Karpas-422 (cell line): ENCODE data around the gene OR52I2. TPM values are rescaled to one million over a fixed set of nuclear protein-coding genes. Genes with fewer than 3 reads are reported as not detected.

Source experiments
- DNase-seq: peaks from one replicate; pipeline ENCODE4 v3.0.0-alpha.2; 2015
- H2AFZ ChIP-seq: fragments of 200-600 bp; sonication (generic); 2 replicates; pipeline ENCODE4 v1.6.1; 2014; ENCODE audit warnings: antibody characterized with exemption, low read length, mixed read lengths
- H3K27ac ChIP-seq: fragments of 200-600 bp; sonication (generic); 2 replicates; pipeline ENCODE4 v1.5.1; 2014; ENCODE audit warnings: mild to moderate bottlenecking, low read length, moderate library complexity
- H3K27me3 ChIP-seq: fragments of 200-600 bp; sonication (generic); 2 replicates; pipeline ENCODE4 v1.6.1; 2014; ENCODE audit warnings: low read length, mixed read lengths
- H3K36me3 ChIP-seq: fragments of 200-600 bp; sonication (generic); 2 replicates; pipeline ENCODE4 v1.6.1; 2014; ENCODE audit warnings: low read length, mixed read lengths; ENCODE audit not compliant: insufficient read depth
- H3K4me1 ChIP-seq: fragments of 200-600 bp; sonication (generic); 2 replicates; pipeline ENCODE4 v1.6.1; 2014; ENCODE audit warnings: mild to moderate bottlenecking, low read length, mixed read lengths
- H3K4me2 ChIP-seq: fragments of 200-600 bp; sonication (generic); 2 replicates; pipeline ENCODE4 v1.6.1; 2014; ENCODE audit warnings: low read length, low read depth, mild to moderate bottlenecking; ENCODE audit not compliant: poor library complexity, severe bottlenecking
- H3K4me3 ChIP-seq: fragments of 200-600 bp; sonication (generic); 2 replicates; pipeline ENCODE4 v1.5.1; 2014; ENCODE audit warnings: mild to moderate bottlenecking, antibody characterized with exemption, low read length, mixed read lengths
- H3K79me2 ChIP-seq: fragments of 200-600 bp; sonication (generic); 2 replicates; pipeline ENCODE4 v1.6.1; 2014; ENCODE audit warnings: mild to moderate bottlenecking, low read length, mixed read lengths
- H3K9ac ChIP-seq: fragments of 200-600 bp; sonication (generic); 2 replicates; pipeline ENCODE4 v1.6.0; 2014; ENCODE audit warnings: low read length
- H3K9me2 ChIP-seq: fragments of 200-600 bp; sonication (generic), shearing (Covaris generic); replicated peaks from 2 replicates; pipeline ENCODE4 v1.6.0; 2014; ENCODE audit warnings: mild to moderate bottlenecking, low read length, moderate library complexity; ENCODE audit not compliant: insufficient read depth
- H3K9me3 ChIP-seq: fragments of 300-700, 200-600 bp; sonication (generic); 2 replicates; pipeline ENCODE4 v1.6.1; 2014; ENCODE audit warnings: low read length, mixed read lengths
- H4K20me1 ChIP-seq: fragments of 200-600 bp; sonication (generic); 2 replicates; pipeline ENCODE4 v1.6.1; 2014; ENCODE audit warnings: mild to moderate bottlenecking, antibody characterized with exemption, low read length, low read depth; ENCODE audit not compliant: insufficient read depth
- total RNA-seq: library from RNA; depleted of rRNA; stranded (reverse); fragments of >200 nt; shearing (Covaris generic); gene quantifications from 2 replicates; pipeline ENCODE4 v1.2.3, GENCODE V29; 2014; ENCODE audit warnings: low replicate concordance; rRNA removed

OR52I2 gene
- total RNA-seq: not detected in 2 replicates

- Histone ChIP-seq H3K4me3 (no peak within 1 kb of the TSS), H3K27ac (no peak within 1 kb of the TSS), H3K4me2 (no peak within 1 kb of the TSS), H4K20me1 (no peaks in the 10 kb centered on the region), H3K36me3 (no peaks in the 10 kb centered on the region), H3K9ac (no peak within 1 kb of the TSS), H3K4me1 (no peaks in the 10 kb centered on the region), H3K27me3 (no peaks in the 10 kb centered on the region), H3K79me2 (no peaks in the 10 kb centered on the region), H2AFZ (no peak within 1 kb of the TSS), H3K9me3 (no peaks in the 10 kb centered on the region), H3K9me2 (no peaks in the 10 kb centered on the region)
- DNase-seq: no peak
Observed at GRCh38 chr11:4581443-4581842, at the start of gene OR52I2. Gene OR52I2, plus strand, starts transcription at chr11:4581743.

GRCh38 chr11:4539603-4540219, 41.8 kb upstream of the OR52I2 start:
- H3K4me3 ChIP-seq: no peak overlapping the region
- no peaks in the 10 kb centered on the region for H3K27me3 ChIP-seq
- peak; percentile 69 for DNase-seq
- H3K9ac ChIP-seq: no peak overlapping the region
- no peak overlapping the region for H2AFZ ChIP-seq
- H3K27ac ChIP-seq: no peak overlapping the region
- H3K79me2 ChIP-seq: no peaks in the 10 kb centered on the region
- H4K20me1 ChIP-seq: no peaks in the 10 kb centered on the region
- H3K4me2 ChIP-seq: no peak overlapping the region
- no peaks in the 10 kb centered on the region for H3K9me3 ChIP-seq
- H3K4me1 ChIP-seq: no peaks in the 10 kb centered on the region
- H3K36me3 ChIP-seq: no peaks in the 10 kb centered on the region
- no peaks in the 10 kb centered on the region for H3K9me2 ChIP-seq

GRCh38 chr11:4541071-4541470, 40.5 kb upstream of the OR52I2 start:
- no peaks in the 10 kb centered on the region for H3K4me1 ChIP-seq
- DNase-seq: no peak
- no peaks in the 10 kb centered on the region for H3K9me2 ChIP-seq
- no peaks in the 10 kb centered on the region for H3K27me3 ChIP-seq
- no peak overlapping the region for H3K4me2 ChIP-seq
- no peak overlapping the region for H3K27ac ChIP-seq
- H3K9me3 ChIP-seq: no peaks in the 10 kb centered on the region
- no peak overlapping the region for H3K4me3 ChIP-seq
- no peaks in the 10 kb centered on the region for H3K36me3 ChIP-seq
- no peak overlapping the region for H3K9ac ChIP-seq
- no peaks in the 10 kb centered on the region for H3K79me2 ChIP-seq
- H2AFZ ChIP-seq: no peak overlapping the region
- H4K20me1 ChIP-seq: no peaks in the 10 kb centered on the region

GRCh38 chr11:4543561-4543960, 38.0 kb upstream of the OR52I2 start:
- Histone ChIP-seq H3K4me2 (no peak overlapping the region), H3K79me2 (no peaks in the 10 kb centered on the region), H2AFZ (no peak overlapping the region), H3K36me3 (no peaks in the 10 kb centered on the region), H4K20me1 (no peaks in the 10 kb centered on the region), H3K27ac (no peak overlapping the region), H3K9me2 (no peaks in the 10 kb centered on the region), H3K9ac (no peak overlapping the region), H3K9me3 (no peaks in the 10 kb centered on the region), H3K27me3 (no peaks in the 10 kb centered on the region), H3K4me3 (no peak overlapping the region), H3K4me1 (no peaks in the 10 kb centered on the region)
- DNase-seq: no peak

- no peak within 1 kb of the TSS for H3K27ac ChIP-seq
- no peak within 1 kb of the TSS for H3K4me2 ChIP-seq
- H3K36me3 ChIP-seq: no peaks in the 10 kb centered on the region
- H4K20me1 ChIP-seq: no peaks in the 10 kb centered on the region
- DNase-seq: no peak
- no peak within 1 kb of the TSS for H3K9ac ChIP-seq
- no peak within 1 kb of the TSS for H3K4me3 ChIP-seq
- no peaks in the 10 kb centered on the region for H3K9me2 ChIP-seq
- no peaks in the 10 kb centered on the region for H3K79me2 ChIP-seq
- H2AFZ ChIP-seq: no peak within 1 kb of the TSS
- no peaks in the 10 kb centered on the region for H3K27me3 ChIP-seq
- no peaks in the 10 kb centered on the region for H3K4me1 ChIP-seq
- H3K9me3 ChIP-seq: no peaks in the 10 kb centered on the region
Observed at GRCh38 chr11:4544891-4545290, 36.7 kb upstream of the OR52I2 start, which contains the start of gene OR52M1. Gene OR52M1, plus strand, starts transcription at chr11:4545191. Its CDS starts 0 bp downstream, at chr11:4545191.

GRCh38 chr11:4546878-4547277, 34.7 kb upstream of the OR52I2 start:
- H3K27ac ChIP-seq: no peak overlapping the region
- no peak overlapping the region for H3K9ac ChIP-seq
- no peaks in the 10 kb centered on the region for H3K9me2 ChIP-seq
- H3K79me2 ChIP-seq: no peaks in the 10 kb centered on the region
- H3K4me3 ChIP-seq: no peak overlapping the region
- H2AFZ ChIP-seq: no peak overlapping the region
- no peaks in the 10 kb centered on the region for H3K9me3 ChIP-seq
- no peaks in the 10 kb centered on the region for H3K36me3 ChIP-seq
- H4K20me1 ChIP-seq: no peaks in the 10 kb centered on the region
- H3K4me1 ChIP-seq: no peaks in the 10 kb centered on the region
- H3K4me2 ChIP-seq: no peak overlapping the region
- H3K27me3 ChIP-seq: no peaks in the 10 kb centered on the region
- no peak for DNase-seq

GRCh38 chr11:4547416-4547815, 34.1 kb upstream of the OR52I2 start:
- Histone ChIP-seq H3K4me3 (no peak overlapping the region), H3K27ac (no peak overlapping the region), H3K4me1 (no peaks in the 10 kb centered on the region), H2AFZ (no peak overlapping the region), H3K9me3 (no peaks in the 10 kb centered on the region), H3K4me2 (no peak overlapping the region), H3K9ac (no peak overlapping the region), H3K79me2 (no peaks in the 10 kb centered on the region), H3K9me2 (no peaks in the 10 kb centered on the region), H3K27me3 (no peaks in the 10 kb centered on the region), H3K36me3 (no peaks in the 10 kb centered on the region), H4K20me1 (no peaks in the 10 kb centered on the region)
- DNase-seq: no peak

- no peak overlapping the region for H3K9ac ChIP-seq
- H2AFZ ChIP-seq: no peak overlapping the region
- H4K20me1 ChIP-seq: no peaks in the 10 kb centered on the region
- H3K4me1 ChIP-seq: no peaks in the 10 kb centered on the region
- H3K9me3 ChIP-seq: no peaks in the 10 kb centered on the region
- H3K9me2 ChIP-seq: no peaks in the 10 kb centered on the region
- H3K36me3 ChIP-seq: no peaks in the 10 kb centered on the region
- no peaks in the 10 kb centered on the region for H3K79me2 ChIP-seq
- DNase-seq: peak; percentile 60
- no peak overlapping the region for H3K4me3 ChIP-seq
- H3K27me3 ChIP-seq: no peaks in the 10 kb centered on the region
- no peak overlapping the region for H3K27ac ChIP-seq
- no peak overlapping the region for H3K4me2 ChIP-seq
Observed at GRCh38 chr11:4551346-4551979, 30.1 kb upstream of the OR52I2 start.
